ENCODE measurements around the gene SOX10. TPM values are rescaled to one million over a fixed set of nuclear protein-coding genes. Genes with fewer than 3 reads are reported as not detected.

The SOX10 gene
- total RNA-seq (2014; rRNA removed; shearing (Covaris generic); ENCODE audit: low replicate concordance), result not detected in 2 replicates

GRCh38 chr22:37983860-37984791, at the start of gene SOX10:
Gene SOX10, minus strand, starts transcription at chr22:37984555. Its CDS starts 771 bp downstream, at chr22:37983784.
- in situ Hi-C loops (cut with HindIII; ENCODE audit: low pct_unique_long_range_greater_than_20kb, low sequenced_read_pairs), result no loop called here
- no peak for DNase-seq (ENCODE audit: low read depth)

- in situ Hi-C loops (cut with HindIII; ENCODE audit: low pct_unique_long_range_greater_than_20kb, low sequenced_read_pairs), result no loop called here
Observed at GRCh38 chr22:38033522-38034277, 49.3 kb upstream of the SOX10 start.

DNA sequence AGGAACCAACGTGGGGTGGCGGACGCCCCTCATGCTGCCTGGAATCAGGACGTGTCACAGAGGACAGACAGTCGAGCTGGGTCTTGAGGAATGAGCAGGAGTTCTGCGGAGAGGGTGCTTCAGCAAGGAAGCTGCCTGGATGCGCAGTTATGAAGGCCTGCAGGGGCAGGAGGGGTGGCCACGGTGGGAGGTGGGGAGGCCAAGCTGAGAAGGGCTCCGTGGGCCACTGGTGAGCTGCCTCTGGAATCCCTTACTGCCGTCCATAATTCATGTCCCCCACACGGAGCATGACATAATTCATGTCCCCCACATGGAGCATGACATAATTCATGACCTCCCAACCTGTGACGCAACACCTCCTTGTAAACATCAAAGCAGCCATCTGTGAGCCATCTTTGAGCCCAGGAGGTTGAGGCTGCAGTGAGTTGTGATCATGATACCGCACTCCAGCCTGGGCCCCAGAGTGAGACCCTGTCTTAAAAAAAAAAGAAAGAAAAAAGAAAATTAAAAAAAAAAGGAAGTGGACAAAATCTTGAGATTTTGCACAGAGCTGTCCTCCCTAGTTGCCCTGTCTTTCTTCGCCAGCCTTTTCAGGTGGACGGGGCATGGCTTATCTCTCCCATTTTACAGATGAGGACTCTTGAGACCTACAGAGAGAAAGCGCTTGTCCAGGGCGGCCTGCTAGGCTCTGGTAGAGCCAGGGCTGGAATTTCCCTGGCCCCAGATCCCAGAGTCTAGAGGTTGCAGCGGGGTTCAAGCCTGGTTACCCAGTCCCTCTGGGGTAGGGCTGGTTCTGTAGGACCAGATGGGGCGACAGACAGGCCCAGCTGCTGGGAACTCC, 48.5 kb upstream of the SOX10 start:
- in situ Hi-C loops (cut with HindIII; ENCODE audit: low pct_unique_long_range_greater_than_20kb, low sequenced_read_pairs), result no loop called here
- peak; percentile 33 for DNase-seq (ENCODE audit: low read depth)

More at GRCh38 chr22:38033522-38034277, 49.3 kb upstream of the SOX10 start:
- no peak for DNase-seq (ENCODE audit: low read depth)

DNA sequence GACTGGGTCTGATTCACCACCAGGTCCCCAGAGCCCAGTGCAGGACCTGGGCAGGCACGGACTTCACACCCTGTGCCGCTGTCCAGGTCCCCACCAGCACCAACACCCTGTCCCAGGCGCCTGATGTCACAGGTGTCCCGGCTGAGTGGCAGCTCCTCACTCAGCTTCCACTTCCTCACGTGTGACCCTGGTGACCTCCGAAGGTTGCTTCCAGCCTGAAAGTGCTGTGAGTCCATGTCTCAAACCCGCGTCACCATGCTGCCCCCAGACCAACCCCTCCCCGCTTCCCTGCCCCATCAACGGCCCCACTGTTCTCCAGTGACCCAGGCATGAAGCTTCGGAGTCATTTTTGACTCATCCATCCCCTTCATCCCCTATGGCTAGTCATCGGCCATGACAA, 47.1 kb upstream of the SOX10 start:
- DNase-seq (ENCODE audit: low read depth), result no peak
- in situ Hi-C loops (cut with HindIII; ENCODE audit: low pct_unique_long_range_greater_than_20kb, low sequenced_read_pairs), result no loop called here

DNA sequence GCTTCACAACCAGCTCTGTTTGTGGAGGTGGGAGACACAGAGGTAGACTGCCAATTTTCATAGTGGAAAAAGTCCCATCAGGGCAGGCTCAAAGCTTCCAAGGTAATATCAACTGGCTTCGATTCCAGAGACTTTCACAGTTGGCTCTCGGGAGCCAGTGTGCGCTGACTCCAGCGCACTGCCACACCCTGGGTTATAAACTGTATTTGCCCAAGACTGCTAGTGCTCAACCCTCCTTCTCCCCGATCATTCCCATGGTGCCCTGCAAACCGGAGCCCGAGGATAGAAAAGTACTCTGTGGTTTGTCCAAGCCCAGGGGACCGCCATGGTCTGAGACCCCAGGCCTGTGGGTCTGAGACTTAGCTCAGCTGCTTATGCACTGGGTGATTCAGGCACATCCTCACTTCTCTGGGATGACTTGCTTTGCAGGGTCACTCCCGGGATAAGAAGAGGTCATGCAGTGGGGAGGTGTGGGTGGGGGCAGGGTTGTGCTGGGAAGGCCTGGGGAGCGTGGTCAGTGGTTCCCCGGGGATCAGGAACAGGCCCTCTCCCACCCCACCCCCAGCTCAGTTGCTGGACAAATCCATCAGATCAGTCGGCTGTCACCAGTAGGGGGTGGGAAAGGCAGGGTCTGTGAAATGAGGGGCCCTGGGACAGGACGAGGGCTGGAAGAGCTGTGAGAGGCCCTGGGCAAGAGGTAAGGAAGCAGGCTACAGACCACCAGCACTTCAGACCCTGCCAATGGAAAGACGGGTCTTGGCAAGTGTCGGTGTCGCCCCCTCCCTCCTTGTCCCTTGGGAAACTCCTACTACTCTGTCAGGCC, 46.2 kb upstream of the SOX10 start:
- in situ Hi-C loops (cut with HindIII; ENCODE audit: low pct_unique_long_range_greater_than_20kb, low sequenced_read_pairs), result no loop called here
- DNase-seq (ENCODE audit: low read depth), result no peak

DNA sequence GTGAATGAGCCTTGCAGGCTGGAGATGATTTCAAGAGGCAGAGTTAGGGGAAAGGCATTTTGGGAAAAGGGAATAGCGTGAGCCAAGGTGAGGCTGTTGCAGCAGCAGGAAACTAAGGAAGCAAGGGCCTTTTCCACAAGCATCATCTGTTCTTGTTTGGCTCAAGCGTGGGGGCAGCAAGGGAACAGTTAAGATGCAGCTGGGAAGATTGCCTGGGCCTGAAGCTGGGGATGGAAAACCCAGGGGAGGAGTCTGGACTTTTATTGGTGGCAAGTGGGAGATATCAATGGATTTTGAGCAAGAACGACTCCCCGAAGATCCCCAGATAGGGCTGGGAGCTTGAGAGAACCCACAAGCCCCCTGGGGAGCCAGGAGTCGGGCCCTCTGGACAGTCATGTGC, 45.5 kb upstream of the SOX10 start:
- in situ Hi-C loops (cut with HindIII; ENCODE audit: low pct_unique_long_range_greater_than_20kb, low sequenced_read_pairs), result no loop called here
- DNase-seq (ENCODE audit: low read depth), result no peak

DNA sequence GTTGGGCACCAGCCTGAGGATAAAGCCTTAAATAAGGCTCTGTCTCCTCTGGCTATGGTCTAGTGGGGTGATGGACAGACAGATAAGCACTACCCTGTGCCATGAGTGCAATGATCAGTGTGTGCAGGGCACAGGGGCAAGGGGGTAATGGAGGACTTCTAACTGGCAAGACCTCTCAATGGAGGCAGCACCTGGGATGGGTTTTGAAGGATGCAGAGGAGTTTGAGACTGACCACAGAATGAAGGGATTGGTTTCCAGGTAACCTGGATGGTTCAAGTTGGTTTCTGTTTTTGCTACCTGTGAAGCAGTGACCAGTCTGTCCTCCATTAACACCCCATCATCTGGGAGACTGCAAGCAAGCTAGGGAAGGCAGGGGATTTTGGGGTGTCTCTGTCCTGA, 45.0 kb upstream of the SOX10 start:
- no peak for DNase-seq (ENCODE audit: low read depth)
- in situ Hi-C loops (cut with HindIII; ENCODE audit: low pct_unique_long_range_greater_than_20kb, low sequenced_read_pairs), result no loop called here

DNA sequence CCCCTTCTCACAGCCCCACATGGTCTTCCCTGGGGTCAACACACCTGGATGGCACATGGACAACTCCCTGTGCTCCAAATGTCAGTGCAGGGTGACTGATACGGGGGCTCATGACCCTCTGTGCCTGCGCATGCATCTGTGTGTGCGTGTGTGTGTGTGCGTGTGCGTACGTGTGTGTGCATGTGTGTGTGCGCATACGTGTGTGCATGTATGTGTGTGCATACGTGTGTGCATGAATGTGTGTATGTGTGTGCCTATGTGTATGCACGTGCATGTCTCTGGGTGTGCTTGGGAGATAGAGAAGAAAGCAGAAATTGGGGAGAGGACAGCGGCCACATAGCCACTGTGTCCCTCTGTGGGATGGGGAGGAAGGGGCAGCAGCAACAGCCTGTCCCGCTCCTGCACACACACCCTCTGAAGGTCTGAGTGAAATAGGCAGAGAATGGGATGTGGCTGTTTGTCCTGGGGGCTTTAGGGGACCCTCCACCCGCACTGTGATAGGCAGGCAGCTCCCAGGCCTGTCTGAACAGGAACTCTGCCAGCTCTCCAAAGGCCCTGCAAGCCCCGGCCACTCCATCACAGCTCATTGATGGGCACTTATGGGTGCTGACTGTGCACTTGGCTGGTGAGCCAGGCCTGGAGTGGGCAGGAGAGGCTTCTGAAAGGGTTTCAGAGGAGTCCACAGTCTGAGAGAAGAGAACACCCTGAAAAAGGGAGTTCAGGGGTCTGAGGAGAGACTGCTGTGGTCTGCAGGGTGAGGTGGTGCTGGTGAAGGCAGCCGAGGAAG, 44.2 kb upstream of the SOX10 start:
- in situ Hi-C loops (cut with HindIII; ENCODE audit: low pct_unique_long_range_greater_than_20kb, low sequenced_read_pairs), result no loop called here
- no peak for DNase-seq (ENCODE audit: low read depth)

DNA sequence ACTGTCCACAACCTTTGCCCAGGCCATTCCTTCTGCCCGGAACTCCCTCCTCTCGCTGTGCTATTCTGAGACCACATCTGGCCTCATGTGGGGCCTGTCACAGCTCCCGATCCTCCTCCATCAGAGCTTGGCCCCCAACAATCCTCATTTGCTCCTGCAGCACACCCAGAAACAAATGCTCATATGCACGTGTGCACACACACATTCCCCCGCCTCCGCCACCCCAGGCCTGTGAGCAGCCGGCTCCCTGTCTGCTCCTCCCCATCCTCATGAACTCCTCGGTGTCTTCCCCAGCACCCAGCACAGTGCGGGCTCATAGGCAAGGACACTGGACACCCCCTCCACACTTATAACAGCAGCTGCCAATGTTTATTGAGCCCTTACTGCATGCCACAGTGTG, 43.1 kb upstream of the SOX10 start:
- no peak for DNase-seq (ENCODE audit: low read depth)
- in situ Hi-C loops (cut with HindIII; ENCODE audit: low pct_unique_long_range_greater_than_20kb, low sequenced_read_pairs), result no loop called here

DNA sequence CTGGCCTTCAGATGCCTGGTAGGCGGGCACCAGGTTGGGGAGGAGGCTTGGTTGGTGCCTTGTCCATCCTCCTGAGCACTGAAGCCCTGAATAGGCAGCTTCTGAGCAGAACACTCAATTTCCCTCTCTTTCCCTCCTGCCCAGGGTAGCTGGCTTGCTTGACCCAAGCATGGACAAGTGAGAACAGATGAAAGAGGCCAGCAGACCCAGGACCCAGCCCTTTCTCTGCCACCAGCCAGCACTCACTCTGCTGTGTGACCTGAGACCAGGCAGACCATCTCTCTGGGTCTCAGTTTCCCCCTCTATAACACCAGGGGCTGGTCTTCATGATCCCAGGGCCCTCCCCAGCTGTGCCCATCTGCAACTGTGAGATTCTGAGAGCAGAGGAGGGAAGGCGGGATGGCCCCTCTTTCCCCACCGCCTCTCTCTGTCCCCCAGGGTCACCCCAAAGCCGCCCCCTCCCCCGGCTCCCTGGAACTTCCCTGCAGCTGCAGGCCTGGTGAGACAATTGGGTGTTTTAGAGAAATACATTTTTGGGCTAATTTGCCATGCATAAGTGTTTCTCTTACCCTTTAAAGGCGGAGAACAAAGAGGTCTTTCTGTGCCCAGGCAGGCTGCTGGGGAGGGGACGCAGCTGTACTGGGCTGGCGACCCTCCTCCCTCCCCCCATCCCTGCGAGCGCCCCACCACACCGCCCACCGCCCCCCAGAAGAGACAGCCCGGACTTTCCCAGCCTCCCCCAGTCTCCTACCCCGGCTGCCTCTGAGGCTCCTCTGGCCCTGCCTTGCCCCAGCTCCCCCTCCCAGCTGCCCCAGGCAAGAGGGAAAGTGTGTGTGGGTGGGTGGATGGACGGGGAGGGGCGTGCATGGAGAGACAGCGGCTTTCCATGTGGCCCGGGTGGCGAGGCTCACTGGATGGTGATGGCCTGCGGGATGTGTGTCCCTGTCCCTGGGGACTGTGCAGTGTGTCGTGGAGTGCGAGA, 42.1 kb upstream of the SOX10 start:
- no peak for DNase-seq (ENCODE audit: low read depth)
- in situ Hi-C loops (cut with HindIII; ENCODE audit: low pct_unique_long_range_greater_than_20kb, low sequenced_read_pairs), result no loop called here

GRCh38 chr22:38025514-38025913, 41.2 kb upstream of the SOX10 start:
- no peak for DNase-seq (ENCODE audit: low read depth)
- in situ Hi-C loops (cut with HindIII; ENCODE audit: low pct_unique_long_range_greater_than_20kb, low sequenced_read_pairs), result no loop called here

GRCh38 chr22:38023045-38023444, 38.7 kb upstream of the SOX10 start:
- in situ Hi-C loops (cut with HindIII; ENCODE audit: low pct_unique_long_range_greater_than_20kb, low sequenced_read_pairs), result no loop called here
- DNase-seq (ENCODE audit: low read depth), result no peak

- in situ Hi-C loops (cut with HindIII; ENCODE audit: low pct_unique_long_range_greater_than_20kb, low sequenced_read_pairs), result no loop called here
- DNase-seq (ENCODE audit: low read depth), result no peak
Observed at GRCh38 chr22:38021206-38021605, 36.9 kb upstream of the SOX10 start.

DNA sequence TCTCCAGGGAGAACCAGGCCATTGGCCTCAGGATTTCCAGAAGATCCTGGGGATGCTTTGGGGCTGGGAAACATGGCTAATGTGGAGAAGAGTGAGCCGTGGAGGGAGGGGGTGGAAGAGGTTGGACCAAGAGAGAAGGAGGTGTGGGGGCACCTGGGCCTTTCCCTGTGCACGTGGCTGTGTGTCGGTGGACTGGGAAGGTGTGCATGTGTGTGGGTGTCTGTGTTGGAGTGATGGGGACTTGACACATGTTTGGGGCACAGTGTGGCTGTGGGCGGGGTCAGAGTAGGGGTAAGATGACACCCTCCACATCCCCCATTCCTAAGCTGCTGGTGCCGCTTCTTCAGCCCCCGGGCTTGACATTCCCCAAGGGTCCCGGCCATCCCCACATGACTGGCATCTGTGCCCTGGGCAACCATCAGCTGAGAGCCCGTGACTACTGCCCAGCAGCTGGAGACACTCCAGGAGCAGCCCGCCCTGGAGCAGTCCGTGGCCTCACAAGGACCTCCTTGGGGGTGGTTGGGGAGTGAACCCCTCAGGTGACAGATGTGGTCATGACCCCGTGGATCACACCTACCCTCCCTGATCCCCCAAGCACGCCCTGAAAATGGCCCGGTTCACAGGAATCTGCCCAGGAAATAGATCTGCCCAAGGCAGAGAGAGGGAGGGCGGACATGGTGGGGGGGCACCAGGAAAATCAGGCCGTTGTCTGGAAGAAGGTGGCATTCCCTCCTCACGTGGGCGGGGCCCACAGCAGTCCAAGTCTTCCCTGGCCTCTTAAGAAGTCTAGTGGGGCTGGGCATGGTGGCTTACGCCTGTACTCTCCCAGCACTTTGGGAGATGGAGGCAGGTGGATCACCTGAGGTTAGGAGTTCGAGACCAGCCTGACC, 34.8 kb upstream of the SOX10 start:
- DNase-seq (ENCODE audit: low read depth), result no peak
- in situ Hi-C loops (cut with HindIII; ENCODE audit: low pct_unique_long_range_greater_than_20kb, low sequenced_read_pairs), result no loop called here

Measured in Caki2 (cell line).